HG03442 (cell line): ENCODE measurements around the gene SRCAP.

Source experiments
- ATAC-seq: cut with Tn5 transposase; IDR thresholded peaks from one replicate; pipeline ENCODE4 v1.9.1; 2021; ENCODE audit warnings: mild to moderate bottlenecking, moderate library complexity; ENCODE audit not compliant: unreplicated experiment

Gene SRCAP

DNA sequence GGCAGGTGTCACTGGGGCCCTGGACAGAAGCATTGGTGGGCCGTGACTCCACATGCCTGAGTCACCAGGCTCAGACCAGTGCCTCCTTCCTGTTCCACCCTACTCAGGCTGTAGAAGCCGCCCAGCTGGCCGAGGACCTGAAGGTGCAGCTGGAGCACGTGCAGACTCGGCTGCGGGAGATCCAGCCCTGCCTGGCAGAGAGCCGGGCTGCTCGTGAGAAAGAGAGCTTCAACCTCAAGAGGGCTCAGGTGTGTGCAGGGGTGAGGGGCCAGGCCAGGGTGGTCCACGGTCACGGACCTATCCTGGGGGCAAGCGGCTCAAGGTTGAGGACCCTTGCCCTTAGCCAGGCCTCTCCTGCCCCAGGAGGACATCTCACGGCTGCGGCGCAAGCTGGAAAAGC lies 72.8 kb downstream of the SRCAP start:
- ATAC-seq = no peak

- no peak for ATAC-seq
These were observed 74.9 kb downstream of the SRCAP start for GRCh38 chr16:30773826-30774225.

GRCh38 chr16:30774367-30775130 lies 75.6 kb downstream of the SRCAP start:
- no peak for ATAC-seq

GRCh38 chr16:30775131-30775391 lies 76.1 kb downstream of the SRCAP start:
- ATAC-seq = no peak

- no peak for ATAC-seq
These were observed 76.6 kb downstream of the SRCAP start for GRCh38 chr16:30775392-30776188.

GRCh38 chr16:30777591-30778297 lies 78.8 kb downstream of the SRCAP start:
- ATAC-seq = no peak

- no peak for ATAC-seq
These were observed 79.7 kb downstream of the SRCAP start for GRCh38 chr16:30778549-30779244.

- ATAC-seq = no peak
These were observed 80.6 kb downstream of the SRCAP start for GRCh38 chr16:30779596-30779995.

GRCh38 chr16:30780021-30780420 lies 81.0 kb downstream of the SRCAP start:
- no peak for ATAC-seq

DNA sequence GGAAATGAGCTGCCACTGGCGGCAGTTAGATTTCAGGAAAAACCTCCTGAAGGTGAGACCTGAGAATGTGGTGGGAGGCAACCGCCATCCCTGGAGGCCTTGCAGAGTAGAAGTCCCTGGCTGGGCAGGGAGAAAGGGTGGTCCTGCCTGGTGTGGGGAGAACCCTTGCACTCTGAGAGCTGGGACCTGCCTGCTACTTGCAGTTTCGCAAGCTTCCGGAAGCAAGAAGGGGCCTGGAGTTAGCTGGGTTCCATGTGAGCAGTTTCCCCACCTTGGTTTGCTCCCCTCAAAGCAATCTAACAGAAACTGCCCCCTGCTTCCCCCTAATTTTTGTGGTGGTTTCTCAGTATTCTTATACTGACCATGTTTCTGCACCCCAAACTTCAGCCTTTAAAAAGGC lies 81.6 kb downstream of the SRCAP start:
- no peak for ATAC-seq

DNA sequence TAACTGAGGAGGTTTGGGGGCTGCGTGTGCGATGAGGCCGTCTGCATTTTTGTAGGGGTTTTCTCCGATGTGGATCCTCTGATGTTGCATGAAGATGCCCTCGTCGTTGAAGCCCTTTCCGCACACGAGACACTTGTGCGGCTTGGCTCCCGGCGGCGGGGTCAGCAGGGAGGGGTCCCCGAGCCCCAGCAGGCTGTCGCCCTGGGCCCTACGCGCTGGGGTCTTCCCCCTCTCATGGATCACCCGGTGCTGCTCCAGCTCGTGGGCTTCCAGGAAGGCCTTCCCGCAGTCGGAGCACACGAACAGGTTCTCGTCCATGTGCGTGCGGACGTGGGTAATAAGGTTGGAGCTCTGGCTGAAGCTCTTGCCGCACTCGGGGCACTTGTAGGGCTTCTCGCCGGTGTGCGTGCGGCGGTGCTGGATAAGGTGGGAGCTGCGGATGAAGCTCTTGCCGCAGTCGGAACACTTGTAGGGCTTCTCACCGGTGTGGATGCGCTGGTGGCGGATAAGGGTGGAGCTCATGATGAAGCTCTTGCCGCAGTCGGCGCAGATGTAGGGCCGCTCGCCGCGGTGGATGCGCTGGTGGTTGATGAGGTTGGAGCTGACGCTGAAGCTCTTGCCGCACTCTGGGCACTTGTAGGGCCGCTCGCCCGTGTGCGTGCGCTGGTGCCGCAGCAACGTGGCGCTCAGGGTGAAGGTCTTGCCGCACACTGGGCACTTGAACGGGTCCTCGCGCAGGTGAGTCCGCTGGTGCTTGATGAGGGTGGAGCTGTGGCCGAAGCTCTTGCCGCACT lies 83.7 kb downstream of the SRCAP start:
- no peak for ATAC-seq

GRCh38 chr16:30783280-30784109 lies 84.5 kb downstream of the SRCAP start:
- ATAC-seq = no peak

DNA sequence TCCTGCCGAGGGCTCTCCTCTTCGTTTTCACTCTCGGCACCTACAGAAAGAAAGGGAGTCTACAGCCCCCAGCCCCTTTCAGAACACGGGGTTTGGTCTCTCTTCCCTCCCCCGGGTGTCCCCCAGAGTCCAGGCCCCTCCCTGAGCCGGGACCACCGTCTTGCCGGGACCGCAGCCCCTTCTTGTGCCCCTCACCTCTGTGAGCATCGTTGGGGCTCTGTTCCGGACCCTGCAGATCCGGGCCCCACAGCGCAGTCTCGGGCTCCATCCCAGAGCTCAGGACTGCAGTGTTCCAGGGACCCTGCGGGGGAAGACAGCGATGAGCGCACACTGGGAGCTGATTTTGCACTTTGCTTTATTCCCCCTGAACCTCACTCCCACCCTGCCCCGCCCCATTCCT lies 85.2 kb downstream of the SRCAP start:
- no peak for ATAC-seq

- ATAC-seq = no peak
These were observed 86.4 kb downstream of the SRCAP start for GRCh38 chr16:30785126-30786106.

- no peak for ATAC-seq
These were observed 87.4 kb downstream of the SRCAP start for GRCh38 chr16:30786115-30786935.

GRCh38 chr16:30786936-30787612 lies 88.1 kb downstream of the SRCAP start, which contains the start of gene ZNF629:
TSS of gene ZNF629 (minus strand) at chr16:30787205. CDS start at chr16:30784482, 2,723 bp downstream.
- ATAC-seq = no peak
